PC-9 (cell line): Measurements from ENCODE around the gene PRM3. TPM values are rescaled to one million over a fixed set of nuclear protein-coding genes. Genes with fewer than 3 reads are reported as not detected.

ENCODE experiments used
- BruUV-seq: library from RNA; stranded (reverse); fragments of 400-500 nt; replicated peaks from 2 replicates; lab custom pipeline; 2021; lab: Mats Ljungman, UMichigan
- CTCF ChIA-PET: fragments of 300-600 bp; sonication (Branson Sonifier 250); formaldehyde crosslinking; loops from one replicate; lab custom pipeline; 2022; ENCODE audit warnings: antibody characterized with exemption; lab: Charles Lee
- POLR2A ChIA-PET: fragments of 300-600 bp; sonication (Branson Sonifier 250); formaldehyde crosslinking; loops from one replicate; lab custom pipeline; 2022; ENCODE audit warnings: antibody characterized with exemption; ENCODE audit not compliant: unreplicated experiment; lab: Charles Lee
- DNase-seq, 2 experiments: peaks; one replicate each; pipeline versions ENCODE4 v3.0.0 to v3.0.0-alpha.2; 2015 to 2022; ENCODE audit warnings: mixed read lengths in 1 of 2
- H2AFZ ChIP-seq: fragments of 200-600 bp; sonication (generic); 2 replicates; pipeline ENCODE4 v1.8.1; 2017; ENCODE audit warnings: antibody characterized with exemption
- H3F3A ChIP-seq: fragments of 200-600 bp; sonication (generic); 2 replicates; pipeline ENCODE4 v1.8.1; 2017; ENCODE audit warnings: antibody characterized with exemption, mild to moderate bottlenecking, low read depth; ENCODE audit not compliant: insufficient read depth
- H3K27ac ChIP-seq: fragments of 200-600 bp; sonication (generic); 2 replicates; pipeline ENCODE4 v1.6.1; 2016; ENCODE audit warnings: mixed run types
- H3K27me3 ChIP-seq: fragments of 200-600 bp; sonication (generic); 2 replicates; pipeline ENCODE4 v1.6.1; 2016; ENCODE audit warnings: low read depth, mixed run types; ENCODE audit not compliant: insufficient read depth
- H3K36me3 ChIP-seq: fragments of 200-600 bp; sonication (generic); 2 replicates; pipeline ENCODE4 v1.6.1; 2016; ENCODE audit warnings: low read depth, mixed run types
- H3K4me1 ChIP-seq: fragments of 200-600 bp; sonication (generic); replicated peaks from 2 replicates; pipeline ENCODE4 v1.6.1; 2016; ENCODE audit warnings: mixed run types; ENCODE audit not compliant: insufficient read depth
- H3K4me2 ChIP-seq: fragments of 200-600 bp; sonication (generic); 2 replicates; pipeline ENCODE4 v1.6.1; 2017; ENCODE audit warnings: mixed run types
- H3K4me3 ChIP-seq: fragments of 200-600 bp; sonication (generic); 2 replicates; pipeline ENCODE4 v1.6.1; 2016; ENCODE audit warnings: mixed run types
- H3K79me2 ChIP-seq: fragments of 200-600 bp; sonication (generic); 2 replicates; pipeline ENCODE4 v1.6.1; 2017; ENCODE audit warnings: low read depth, mixed run types
- H3K9me2 ChIP-seq: fragments of 200-600 bp; sonication (generic); 2 replicates; pipeline ENCODE4 v1.8.1; 2017; ENCODE audit warnings: mild to moderate bottlenecking; ENCODE audit not compliant: insufficient read depth
- H3K9me3 ChIP-seq: fragments of 200-600 bp; sonication (generic); 2 replicates; pipeline ENCODE4 v1.8.1; 2016; ENCODE audit warnings: low read depth; ENCODE audit not compliant: insufficient read depth
- H4K20me1 ChIP-seq: fragments of 200-600 bp; sonication (generic); 2 replicates; pipeline ENCODE4 v1.8.1; 2017; ENCODE audit not compliant: insufficient read depth
- CTCF ChIP-seq: fragments of 200-600 bp; sonication (generic); conservative IDR thresholded peaks from 2 replicates; pipeline ENCODE4 v1.6.1; 2017; ENCODE audit warnings: mixed run types, antibody characterized with exemption, mild to moderate bottlenecking, moderate library complexity
- EZH2 ChIP-seq: fragments of 200-600 bp; sonication (generic); IDR thresholded peaks from 2 replicates; pipeline ENCODE4 v1.8.0; 2017; ENCODE audit warnings: antibody characterized with exemption, low read depth
- intact Hi-C: fragments of 100-400 bp; cut with micrococcal nuclease; formaldehyde crosslinking; loops from one replicate; pipeline ENCODE4 v1.10.0; 2022; ENCODE audit not compliant: unreplicated experiment
- total RNA-seq: library from RNA; stranded (reverse); gene quantifications from 2 replicates; pipeline ENCODE4 v1.2.3, GENCODE V29; 2021

The PRM3 gene
- total RNA-seq, 1 experiment from 2014 or later: not detected

DNA sequence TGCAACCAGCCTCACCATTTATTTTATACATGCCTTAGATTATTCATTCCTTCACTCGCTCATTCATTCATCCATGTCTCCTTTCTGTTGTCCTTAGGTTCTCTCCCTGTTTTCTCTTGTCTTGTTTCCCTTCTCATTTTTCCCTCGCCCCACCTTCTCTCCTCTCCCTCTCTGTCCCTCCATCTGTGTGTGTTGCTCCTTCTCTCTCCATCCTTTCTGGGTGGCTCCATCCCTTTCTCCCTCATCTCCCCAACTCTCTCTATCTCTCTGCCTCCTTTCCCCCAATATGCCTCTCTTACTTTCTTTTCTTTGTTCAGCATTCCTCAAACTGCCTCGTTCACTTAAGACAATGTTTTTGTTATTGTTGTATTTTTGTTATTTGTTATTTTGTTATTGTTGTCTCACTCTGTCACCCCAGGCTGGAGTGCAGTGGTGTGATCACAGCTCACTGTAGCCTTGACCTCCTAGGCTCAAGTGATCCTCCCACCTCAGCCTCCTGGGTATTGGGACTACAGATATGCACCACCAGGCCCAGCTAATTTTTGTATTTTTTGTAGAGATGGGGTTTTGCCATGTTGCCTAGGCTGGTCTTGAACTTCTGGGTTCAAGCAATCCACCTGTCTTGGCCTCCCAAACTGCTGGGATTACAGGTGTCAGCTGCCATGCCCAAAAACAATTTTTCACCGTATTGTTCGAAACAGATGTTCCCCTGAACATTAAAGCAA lies 31.8 kb downstream of the PRM3 start:
- no peak for TF ChIP-seq CTCF
- TF ChIP-seq EZH2: no peak
- no peaks in the 10 kb centered on the region for H3K79me2 ChIP-seq
- no peak overlapping the region for H3K4me3 ChIP-seq
- H3F3A ChIP-seq: no peaks in the 10 kb centered on the region
- BruUV-seq: no TSS peak
- H3K27ac ChIP-seq: no peak overlapping the region
- no peaks in the 10 kb centered on the region for H3K36me3 ChIP-seq
- H4K20me1 ChIP-seq: no peaks in the 10 kb centered on the region
- ChIA-PET CTCF (no interaction called here), POLR2A (no interaction called here)
- intact Hi-C loops: no loop called here
- no peaks in the 10 kb centered on the region for H3K9me3 ChIP-seq
- H2AFZ ChIP-seq: no peak overlapping the region
- no peaks in the 10 kb centered on the region for H3K4me1 ChIP-seq
- H3K27me3 ChIP-seq: no peaks in the 10 kb centered on the region
- H3K4me2 ChIP-seq: no peak overlapping the region
- no peak for DNase-seq
- H3K9me2 ChIP-seq: no peaks in the 10 kb centered on the region

GRCh38 chr16:11240636-11241473 lies 32.6 kb downstream of the PRM3 start:
- H3F3A ChIP-seq: no peaks in the 10 kb centered on the region
- BruUV-seq: no TSS peak
- H3K4me2 ChIP-seq: no peak overlapping the region
- no peaks in the 10 kb centered on the region for H3K9me2 ChIP-seq
- no peak overlapping the region for H3K4me3 ChIP-seq
- H2AFZ ChIP-seq: no peak overlapping the region
- H3K9me3 ChIP-seq: no peaks in the 10 kb centered on the region
- no peaks in the 10 kb centered on the region for H4K20me1 ChIP-seq
- DNase-seq: no peak
- no peaks in the 10 kb centered on the region for H3K27me3 ChIP-seq
- ChIA-PET POLR2A (no interaction called here), CTCF (no interaction called here)
- TF ChIP-seq CTCF (no peak), EZH2 (no peak)
- H3K4me1 ChIP-seq: no peaks in the 10 kb centered on the region
- H3K36me3 ChIP-seq: no peaks in the 10 kb centered on the region
- intact Hi-C loops: no loop called here
- H3K79me2 ChIP-seq: no peaks in the 10 kb centered on the region
- no peak overlapping the region for H3K27ac ChIP-seq

- no peak overlapping the region for H3K4me2 ChIP-seq
- no peak overlapping the region for H2AFZ ChIP-seq
- no peaks in the 10 kb centered on the region for H3K79me2 ChIP-seq
- H3F3A ChIP-seq: no peaks in the 10 kb centered on the region; the same call in 1 of the 2 replicates
- intact Hi-C loops: no loop called here
- no peak for DNase-seq
- no peaks in the 10 kb centered on the region for H3K27me3 ChIP-seq
- no peaks in the 10 kb centered on the region for H3K9me2 ChIP-seq
- H3K27ac ChIP-seq: no peak overlapping the region
- no peak overlapping the region for H3K4me3 ChIP-seq
- no peaks in the 10 kb centered on the region for H4K20me1 ChIP-seq
- POLR2A ChIA-PET: no interaction called here
- no peaks in the 10 kb centered on the region for H3K9me3 ChIP-seq
- TF ChIP-seq EZH2: no peak
- TF ChIP-seq CTCF: no peak
- H3K4me1 ChIP-seq: no peaks in the 10 kb centered on the region
- H3K36me3 ChIP-seq: no peaks in the 10 kb centered on the region
- CTCF ChIA-PET: no interaction called here
- BruUV-seq: no TSS peak
These were observed 33.5 kb downstream of the PRM3 start for GRCh38 chr16:11239644-11240632.
